Ovary (tissue), 3 donors: ENCODE results near the gene CAPN8.

ENCODE experiments used
- CTCF ChIP-seq, 3 donors: fragments of 450-650 bp in 2 of 3; fragments of 200-600 bp in 1 of 3; IDR thresholded peaks; one replicate each; pipeline versions ENCODE4 v1.5.1 to v1.8.0; 2016 to 2022; ENCODE audit warnings: antibody characterized with exemption in 3 of 3, mild to moderate bottlenecking in 1 of 3
- EP300 ChIP-seq: sonication (generic); formaldehyde crosslinking; IDR thresholded peaks from one replicate; pipeline ENCODE4 v1.6.1; 2017; ENCODE audit warnings: antibody characterized with exemption
- donor health status: DM: no; HTN: no; CAD: no.

GRCh38 chr1:223634423-223634822 is 31.1 kb downstream of the CAPN8 start:
- TF ChIP-seq EP300, result no peak
- TF ChIP-seq CTCF (IDR thresholded peaks at IDR 0.05), result no peak
